HCT116 (cell line): ENCODE results near the gene DENND4C. TPM values are rescaled to one million over a fixed set of nuclear protein-coding genes. Genes with fewer than 3 reads are reported as not detected.

Source experiments
- ATAC-seq: fragments of 200-7000 bp; cut with Tn5 transposase; 2 replicates; pipeline ENCODE4 v1.9.1; 2020; ENCODE audit warnings: mild to moderate bottlenecking, moderate library complexity
- BruUV-seq: library from RNA; stranded (reverse); fragments of 400-500 nt; replicated peaks from 2 replicates; lab custom pipeline; 2021; lab: Mats Ljungman, UMichigan
- CTCF ChIA-PET: fragments of 300-600 bp; sonication (Branson Sonifier 250); formaldehyde crosslinking; loops from one replicate; lab custom pipeline; 2021; ENCODE audit warnings: antibody characterized with exemption; lab: Charles Lee
- POLR2A ChIA-PET: fragments of 300-600, 350-600 bp; sonication (Branson Sonifier 250); formaldehyde crosslinking; loops from one replicate; lab custom pipeline; 2021; ENCODE audit warnings: antibody characterized with exemption; lab: Charles Lee
- RAD21 ChIA-PET, 2 experiments: fragments of 300-600 bp; sonication (Branson Sonifier 250); formaldehyde crosslinking; loops; one replicate each; lab custom pipeline; 2023; ENCODE audit warnings: low total read pairs in 2 of 2; ENCODE audit not compliant: uncharacterized antibody in 2 of 2, unreplicated experiment in 2 of 2, low non-redundant PET in 1 of 2; lab: Charles Lee
- DNase-seq: peaks from one replicate; pipeline ENCODE4 v3.0.0-alpha.2; 2010; ENCODE audit warnings: low read depth, low spot score
- H2AFZ ChIP-seq: fragments of 200-600 bp; shearing (Covaris generic), sonication (generic); 2 replicates; pipeline ENCODE4 v1.6.1; 2017; ENCODE audit warnings: low read depth, mixed run types, mixed read lengths, antibody characterized with exemption, low read length; ENCODE audit not compliant: poor library complexity, severe bottlenecking
- H3K27ac ChIP-seq: 2 replicates; pipeline ENCODE4 v1.5.1; 2012; ENCODE audit warnings: low read depth, low read length
- H3K27me3 ChIP-seq: fragments of 200-600 bp; sonication (generic); 2 replicates; pipeline ENCODE4 v1.6.1; 2016; ENCODE audit warnings: mixed run types, low read length, mixed read lengths; ENCODE audit not compliant: insufficient read depth
- H3K36me3 ChIP-seq, 2 experiments: fragments of 200-500 bp in 1 of 2; fragments of 200-600 bp in 1 of 2; sonication (Bioruptor generic) in 1 of 2; sonication (generic) in 1 of 2; 2 replicates each; pipeline versions ENCODE4 v1.5.1 to v1.6.1; 2014 to 2016; ENCODE audit warnings: low read length in 2 of 2, inconsistent platforms in 1 of 2, mixed read lengths in 1 of 2, mixed run types in 1 of 2; ENCODE audit not compliant: insufficient read depth in 2 of 2, control insufficient read depth in 1 of 2
- H3K4me1 ChIP-seq, 2 experiments: fragments of 200-600 bp in 1 of 2; sonication (generic) in 1 of 2; 2 replicates each; pipeline versions ENCODE4 v1.5.1 to v1.6.1; 2012 to 2017; ENCODE audit warnings: low read length in 2 of 2, inconsistent platforms in 1 of 2, mild to moderate bottlenecking in 1 of 2, mixed read lengths in 1 of 2, mixed run types in 1 of 2, moderate library complexity in 1 of 2; ENCODE audit not compliant: insufficient read depth in 2 of 2, control insufficient read depth in 1 of 2
- H3K4me2 ChIP-seq: fragments of 200-600 bp; sonication (generic); 2 replicates; pipeline ENCODE4 v1.6.1; 2017; ENCODE audit warnings: mixed run types, low read length, mixed read lengths
- H3K4me3 ChIP-seq, 2 experiments: fragments of 200-600 bp in 1 of 2; sonication (generic) in 1 of 2; replicated peaks in 1 of 2; 2 replicates each; pipeline ENCODE4 v1.5.1; 2011 to 2016; ENCODE audit warnings: low read length in 2 of 2, control low read depth in 1 of 2, low read depth in 1 of 2, mild to moderate bottlenecking in 1 of 2, mixed read lengths in 1 of 2, mixed run types in 1 of 2
- H3K79me2 ChIP-seq: fragments of 200-600 bp; sonication (generic); 2 replicates; pipeline ENCODE4 v1.6.1; 2017; ENCODE audit warnings: mild to moderate bottlenecking, mixed run types, low read length, moderate library complexity, mixed read lengths; ENCODE audit not compliant: insufficient read depth
- H3K9ac ChIP-seq: fragments of 200-600 bp; sonication (generic); 2 replicates; pipeline ENCODE4 v1.6.1; 2016; ENCODE audit warnings: low read length, mixed read lengths
- H3K9me2 ChIP-seq: fragments of 200-600 bp; sonication (generic), shearing (Covaris generic); 2 replicates; pipeline ENCODE4 v1.6.1; 2017; ENCODE audit warnings: mixed run types, mild to moderate bottlenecking, moderate library complexity; ENCODE audit not compliant: insufficient read depth
- H3K9me3 ChIP-seq, 2 experiments: fragments of 200-500 bp in 1 of 2; fragments of 200-600 bp in 1 of 2; sonication (Bioruptor generic) in 1 of 2; sonication (generic) in 1 of 2; 2 replicates each; pipeline ENCODE4 v1.6.1; 2014 to 2017; ENCODE audit warnings: low read length in 2 of 2, mixed read lengths in 2 of 2, inconsistent platforms in 1 of 2, low read depth in 1 of 2, mild to moderate bottlenecking in 1 of 2, mixed run types in 1 of 2, moderate library complexity in 1 of 2; ENCODE audit not compliant: control insufficient read depth in 1 of 2, insufficient read depth in 1 of 2
- H4K20me1 ChIP-seq: fragments of 200-600 bp; sonication (generic), shearing (Covaris generic); 2 replicates; pipeline ENCODE4 v1.6.1; 2017; ENCODE audit warnings: mixed run types, mild to moderate bottlenecking, moderate library complexity; ENCODE audit not compliant: insufficient read depth
- RAD21 ChIP-seq: IDR thresholded peaks from 2 replicates; pipeline ENCODE4 v1.6.1; 2012; ENCODE audit warnings: low read depth, mild to moderate bottlenecking
- intact Hi-C: fragments of 100-400 bp; cut with micrococcal nuclease; formaldehyde crosslinking; loops from 2 replicates; pipeline ENCODE4 v1.10.0; 2022
- total RNA-seq: library from RNA; stranded (reverse); gene quantifications from one replicate; pipeline ENCODE4 v1.2.1, GENCODE V29; 2021; ENCODE audit not compliant: unreplicated experiment
- TF ChIP-seq, protein P1 (sequence below): IDR thresholded peaks from 2 replicates; pipeline ENCODE4 v1.6.1; 2011; ENCODE audit warnings: mild to moderate bottlenecking, low read length, moderate library complexity; ENCODE audit not compliant: insufficient replicate concordance; ENCODE audit errors: extremely low read depth
- TF ChIP-seq, protein P2 (sequence below), 3 experiments: fragments of 200-600 bp in 1 of 3; sonication (generic) in 1 of 3; IDR thresholded peaks in 2 of 3; conservative IDR thresholded peaks in 1 of 3; 2 replicates each; pipeline ENCODE4 v1.5.1; 2012 to 2017; ENCODE audit warnings: low read depth in 2 of 3, low read length in 2 of 3, antibody characterized with exemption in 1 of 3, borderline replicate concordance in 1 of 3, control low read depth in 1 of 3, mild to moderate bottlenecking in 1 of 3, mixed read lengths in 1 of 3, mixed run types in 1 of 3, moderate library complexity in 1 of 3; ENCODE audit not compliant: insufficient read depth in 1 of 3

Gene DENND4C
- total RNA-seq, 1 experiment from 2014 or later: 20.9 TPM

DNA sequence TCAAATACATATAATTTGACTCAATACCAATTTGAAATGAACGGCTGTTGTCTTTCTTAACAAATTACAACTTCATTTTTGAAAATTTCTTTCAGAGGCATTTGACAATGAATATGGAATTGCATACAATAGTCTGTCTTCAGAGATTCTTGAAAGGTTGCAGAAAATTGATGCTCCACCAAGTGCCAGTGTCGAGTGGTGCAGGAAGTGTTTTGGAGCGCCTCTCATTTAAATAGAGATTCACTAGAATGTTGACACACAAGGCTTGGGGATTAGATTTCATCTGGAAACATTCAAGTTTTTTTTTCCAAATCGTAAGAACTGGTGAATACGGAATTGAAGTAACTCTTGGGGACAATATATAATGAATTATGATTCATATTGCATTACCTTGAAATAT is 141.4 kb downstream of the DENND4C start:
- no peak overlapping the region for H3K9ac ChIP-seq
- H4K20me1 ChIP-seq: peaks cover 6% of the 10 kb centered on the region
- no peak overlapping the region for H3K4me2 ChIP-seq
- peaks cover 2% of the 10 kb centered on the region for H3K79me2 ChIP-seq
- TF ChIP-seq, protein P1, sequence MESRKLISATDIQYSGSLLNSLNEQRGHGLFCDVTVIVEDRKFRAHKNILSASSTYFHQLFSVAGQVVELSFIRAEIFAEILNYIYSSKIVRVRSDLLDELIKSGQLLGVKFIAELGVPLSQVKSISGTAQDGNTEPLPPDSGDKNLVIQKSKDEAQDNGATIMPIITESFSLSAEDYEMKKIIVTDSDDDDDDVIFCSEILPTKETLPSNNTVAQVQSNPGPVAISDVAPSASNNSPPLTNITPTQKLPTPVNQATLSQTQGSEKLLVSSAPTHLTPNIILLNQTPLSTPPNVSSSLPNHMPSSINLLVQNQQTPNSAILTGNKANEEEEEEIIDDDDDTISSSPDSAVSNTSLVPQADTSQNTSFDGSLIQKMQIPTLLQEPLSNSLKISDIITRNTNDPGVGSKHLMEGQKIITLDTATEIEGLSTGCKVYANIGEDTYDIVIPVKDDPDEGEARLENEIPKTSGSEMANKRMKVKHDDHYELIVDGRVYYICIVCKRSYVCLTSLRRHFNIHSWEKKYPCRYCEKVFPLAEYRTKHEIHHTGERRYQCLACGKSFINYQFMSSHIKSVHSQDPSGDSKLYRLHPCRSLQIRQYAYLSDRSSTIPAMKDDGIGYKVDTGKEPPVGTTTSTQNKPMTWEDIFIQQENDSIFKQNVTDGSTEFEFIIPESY: no peak
- TF ChIP-seq RAD21: peak; percentile 9; the same call in 1 of the 2 replicates
- TF ChIP-seq, protein P2, sequence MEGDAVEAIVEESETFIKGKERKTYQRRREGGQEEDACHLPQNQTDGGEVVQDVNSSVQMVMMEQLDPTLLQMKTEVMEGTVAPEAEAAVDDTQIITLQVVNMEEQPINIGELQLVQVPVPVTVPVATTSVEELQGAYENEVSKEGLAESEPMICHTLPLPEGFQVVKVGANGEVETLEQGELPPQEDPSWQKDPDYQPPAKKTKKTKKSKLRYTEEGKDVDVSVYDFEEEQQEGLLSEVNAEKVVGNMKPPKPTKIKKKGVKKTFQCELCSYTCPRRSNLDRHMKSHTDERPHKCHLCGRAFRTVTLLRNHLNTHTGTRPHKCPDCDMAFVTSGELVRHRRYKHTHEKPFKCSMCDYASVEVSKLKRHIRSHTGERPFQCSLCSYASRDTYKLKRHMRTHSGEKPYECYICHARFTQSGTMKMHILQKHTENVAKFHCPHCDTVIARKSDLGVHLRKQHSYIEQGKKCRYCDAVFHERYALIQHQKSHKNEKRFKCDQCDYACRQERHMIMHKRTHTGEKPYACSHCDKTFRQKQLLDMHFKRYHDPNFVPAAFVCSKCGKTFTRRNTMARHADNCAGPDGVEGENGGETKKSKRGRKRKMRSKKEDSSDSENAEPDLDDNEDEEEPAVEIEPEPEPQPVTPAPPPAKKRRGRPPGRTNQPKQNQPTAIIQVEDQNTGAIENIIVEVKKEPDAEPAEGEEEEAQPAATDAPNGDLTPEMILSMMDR (IDR thresholded peaks at IDR 0.05 in 2 of 3, conservative IDR thresholded peaks at IDR 0.05 in 1 of 3; ENCODE audit: borderline replicate concordance in 1 of 3, insufficient read depth in 1 of 3, low read depth in 2 of 3, low read length in 2 of 3): peak in 1 of 3 experiments; percentile 21; a peak in 1 of 6 replicates
- TF ChIP-seq, all 23 proteins: peak for 2
- POLR2A ChIA-PET: interaction anchor here (1.1 to 2.1 kb wide), 2 partner anchors 8 to 25 kb away, joined by 3 to 7 read pairs; partner anchors contain the start of gene RPS6
- Histone ChIP-seq H3K4me1 (no peaks in the 10 kb centered on the region), H3K36me3 (peaks cover 21 to 30% of the 10 kb centered on the region in 2 experiments; a peak in 3 of 4 replicates), H3K9me2 (no peaks in the 10 kb centered on the region), H3K4me3 (no peak overlapping the region), H3K27me3 (no peaks in the 10 kb centered on the region), H3K9me3 (no peaks in the 10 kb centered on the region), H3K27ac (no peak overlapping the region), H2AFZ (no peak overlapping the region)
- ATAC-seq (0 out of 2 replicates have a peak, but pooled peaks have one; percentile 44), DNase-seq (no peak)
- BruUV-seq: no TSS peak
- intact Hi-C loops: loop anchor here (5.0 kb wide), 1 partner anchor 85 kb away; no protein-coding TSS in a partner anchor
- CTCF ChIA-PET: no interaction called here
- RAD21 ChIA-PET: no interaction called here
